ENCODE data around the gene JPT2.
A peak's percentile ranks its signal among the peaks of the same experiment; 100 is the strongest.

JPT2 gene

GRCh38 chr16:1688807-1689560, 10.9 kb downstream of the JPT2 start:
- H3K79me2 ChIP-seq (ENCODE audit: control insufficient read depth, insufficient read depth, low read length, poor library complexity): peaks cover 11% of the 10 kb centered on the region
- H3K27ac ChIP-seq (ENCODE audit: low read depth, low read length): peak overlapping the region; percentile 83
- no peaks in the 10 kb centered on the region for H3K27me3 ChIP-seq (ENCODE audit: insufficient read depth, low read length)
- peak overlapping the region; percentile 82 for H4K91ac ChIP-seq (ENCODE audit: low read depth, low read length)
- H3K4me3 ChIP-seq (ENCODE audit: low read depth, low read length): no peak overlapping the region
- H3K23ac ChIP-seq (ENCODE audit: low read length): no peak overlapping the region
- DNase-seq: peak; percentile 97 to 98
- no peaks in the 10 kb centered on the region for H3K9me3 ChIP-seq (ENCODE audit: insufficient read depth, low read depth, low read length)
- H3K18ac ChIP-seq (ENCODE audit: low read length): peak overlapping the region; percentile 87
- no CpG with 5 or more reads among the region's 10 CpGs for WGBS (ENCODE audit: extremely low coverage, insufficient coverage, insufficient read length)
- peak overlapping the region; percentile 77 for H4K12ac ChIP-seq (ENCODE audit: low read depth, low read length)
- peak overlapping the region; percentile 95 for H2BK12ac ChIP-seq (ENCODE audit: low read length)
- peaks cover 57 to 58% of the 10 kb centered on the region in 2 experiments for H3K36me3 ChIP-seq (ENCODE audit: control insufficient read depth in 1 of 2, insufficient read depth in 2 of 2, low read length in 2 of 2)
- peaks cover 22 to 27% of the 10 kb centered on the region in 2 experiments for H3K4me1 ChIP-seq (ENCODE audit: control insufficient read depth in 1 of 2, insufficient read depth in 2 of 2, low read length in 2 of 2)
- H4K8ac ChIP-seq (ENCODE audit: low read depth, low read length): peak overlapping the region; percentile 82
- peak overlapping the region; percentile 88 for H2BK120ac ChIP-seq (ENCODE audit: insufficient read depth, low read length, poor library complexity)
- peak overlapping the region; percentile 45 for H3K4me2 ChIP-seq (ENCODE audit: low read length)
- peak overlapping the region; percentile 95 for H3K14ac ChIP-seq (ENCODE audit: low read length)
- H3K4ac ChIP-seq (ENCODE audit: low read depth, low read length): peak overlapping the region; percentile 97
- H2BK5ac ChIP-seq (ENCODE audit: low read depth, low read length, poor library complexity): peak overlapping the region; percentile 83
- H3K9ac ChIP-seq (ENCODE audit: low read length): no peak overlapping the region
- H2AK5ac ChIP-seq (ENCODE audit: low read length): peak overlapping the region; percentile 97
- H3K79me1 ChIP-seq (ENCODE audit: low read length): peaks cover 10% of the 10 kb centered on the region
- H2AFZ ChIP-seq (ENCODE audit: insufficient read depth, low read length, poor library complexity): no peak overlapping the region

- no peak overlapping the region for H3K23ac ChIP-seq (ENCODE audit: low read length)
- H3K79me1 ChIP-seq (ENCODE audit: low read length): peaks cover 10% of the 10 kb centered on the region
- peak; percentile 70 to 82 for DNase-seq
- H4K91ac ChIP-seq (ENCODE audit: low read depth, low read length): peak overlapping the region; percentile 82
- peaks cover 11% of the 10 kb centered on the region for H3K79me2 ChIP-seq (ENCODE audit: control insufficient read depth, insufficient read depth, low read length, poor library complexity)
- peak overlapping the region; percentile 88 for H2BK120ac ChIP-seq (ENCODE audit: insufficient read depth, low read length, poor library complexity)
- peak overlapping the region; percentile 37 for H2AFZ ChIP-seq (ENCODE audit: insufficient read depth, low read length, poor library complexity)
- peak overlapping the region; percentile 97 for H3K4ac ChIP-seq (ENCODE audit: low read depth, low read length)
- H4K12ac ChIP-seq (ENCODE audit: low read depth, low read length): peak overlapping the region; percentile 77
- peaks cover 22 to 27% of the 10 kb centered on the region in 2 experiments for H3K4me1 ChIP-seq (ENCODE audit: control insufficient read depth in 1 of 2, insufficient read depth in 2 of 2, low read length in 2 of 2)
- H2AK5ac ChIP-seq (ENCODE audit: low read length): peak overlapping the region; percentile 97
- no peaks in the 10 kb centered on the region for H3K27me3 ChIP-seq (ENCODE audit: insufficient read depth, low read length)
- H2BK5ac ChIP-seq (ENCODE audit: low read depth, low read length, poor library complexity): peak overlapping the region; percentile 83
- no peak overlapping the region for H3K9ac ChIP-seq (ENCODE audit: low read length)
- H3K14ac ChIP-seq (ENCODE audit: low read length): peak overlapping the region; percentile 95
- peak overlapping the region; percentile 82 for H4K8ac ChIP-seq (ENCODE audit: low read depth, low read length)
- no peaks in the 10 kb centered on the region for H3K9me3 ChIP-seq (ENCODE audit: insufficient read depth, low read depth, low read length)
- H3K4me3 ChIP-seq (ENCODE audit: low read depth, low read length): no peak overlapping the region
- peak overlapping the region; percentile 95 for H2BK12ac ChIP-seq (ENCODE audit: low read length)
- peak overlapping the region; percentile 87 for H3K18ac ChIP-seq (ENCODE audit: low read length)
- peaks cover 52 to 62% of the 10 kb centered on the region in 2 experiments for H3K36me3 ChIP-seq (ENCODE audit: control insufficient read depth in 1 of 2, insufficient read depth in 2 of 2, low read length in 2 of 2)
- no CpG with 5 or more reads among the region's 13 CpGs for WGBS (ENCODE audit: extremely low coverage, insufficient coverage, insufficient read length)
- H3K4me2 ChIP-seq (ENCODE audit: low read length): no peak overlapping the region
- H3K27ac ChIP-seq (ENCODE audit: low read depth, low read length): peak overlapping the region; percentile 71
Measured at GRCh38 chr16:1689853-1690252, 11.8 kb downstream of the JPT2 start.

- H3K14ac ChIP-seq (ENCODE audit: low read length): no peak overlapping the region
- H3K9ac ChIP-seq (ENCODE audit: low read length): no peak overlapping the region
- no peak overlapping the region for H2AFZ ChIP-seq (ENCODE audit: insufficient read depth, low read length, poor library complexity)
- H4K8ac ChIP-seq (ENCODE audit: low read depth, low read length): no peak overlapping the region
- H3K27ac ChIP-seq (ENCODE audit: low read depth, low read length): no peak overlapping the region
- WGBS (ENCODE audit: extremely low coverage, insufficient coverage, insufficient read length): no CpG with 5 or more reads among the region's 1 CpG
- H3K27me3 ChIP-seq (ENCODE audit: insufficient read depth, low read length): no peaks in the 10 kb centered on the region
- no peak overlapping the region for H3K4me3 ChIP-seq (ENCODE audit: low read depth, low read length)
- no peaks in the 10 kb centered on the region for H3K9me3 ChIP-seq (ENCODE audit: insufficient read depth, low read depth, low read length)
- H3K79me1 ChIP-seq (ENCODE audit: low read length): peaks cover 10% of the 10 kb centered on the region
- H3K4me1 ChIP-seq (ENCODE audit: control insufficient read depth in 1 of 2, insufficient read depth in 2 of 2, low read length in 2 of 2): peaks cover 22 to 27% of the 10 kb centered on the region in 2 experiments
- H2AK5ac ChIP-seq (ENCODE audit: low read length): no peak overlapping the region
- H4K12ac ChIP-seq (ENCODE audit: low read depth, low read length): no peak overlapping the region
- H2BK12ac ChIP-seq (ENCODE audit: low read length): no peak overlapping the region
- DNase-seq: no peak
- no peak overlapping the region for H3K18ac ChIP-seq (ENCODE audit: low read length)
- no peak overlapping the region for H3K23ac ChIP-seq (ENCODE audit: low read length)
- peaks cover 11% of the 10 kb centered on the region for H3K79me2 ChIP-seq (ENCODE audit: control insufficient read depth, insufficient read depth, low read length, poor library complexity)
- H3K4me2 ChIP-seq (ENCODE audit: low read length): no peak overlapping the region
- H2BK120ac ChIP-seq (ENCODE audit: insufficient read depth, low read length, poor library complexity): no peak overlapping the region
- H2BK5ac ChIP-seq (ENCODE audit: low read depth, low read length, poor library complexity): no peak overlapping the region
- peaks cover 55 to 62% of the 10 kb centered on the region in 2 experiments for H3K36me3 ChIP-seq (ENCODE audit: control insufficient read depth in 1 of 2, insufficient read depth in 2 of 2, low read length in 2 of 2)
- H4K91ac ChIP-seq (ENCODE audit: low read depth, low read length): no peak overlapping the region
- peak overlapping the region; percentile 88 for H3K4ac ChIP-seq (ENCODE audit: low read depth, low read length)
Measured at GRCh38 chr16:1690810-1691209, 12.7 kb downstream of the JPT2 start.

- H2BK5ac ChIP-seq (ENCODE audit: low read depth, low read length, poor library complexity): no peak overlapping the region
Measured at GRCh38 chr16:1691276-1691675, 13.2 kb downstream of the JPT2 start.

More at GRCh38 chr16:1691276-1691675, 13.2 kb downstream of the JPT2 start:
- Histone ChIP-seq H3K27me3 (ENCODE audit: insufficient read depth, low read length) (no peaks in the 10 kb centered on the region), H3K79me1 (ENCODE audit: low read length) (peaks cover 10% of the 10 kb centered on the region), H4K12ac (ENCODE audit: low read depth, low read length) (no peak overlapping the region), H2AFZ (ENCODE audit: insufficient read depth, low read length, poor library complexity) (no peak overlapping the region), H3K36me3 (ENCODE audit: control insufficient read depth in 1 of 2, insufficient read depth in 2 of 2, low read length in 2 of 2) (peaks cover 56 to 64% of the 10 kb centered on the region in 2 experiments), H4K8ac (ENCODE audit: low read depth, low read length) (no peak overlapping the region), H3K79me2 (ENCODE audit: control insufficient read depth, insufficient read depth, low read length, poor library complexity) (peaks cover 11% of the 10 kb centered on the region), H2BK120ac (ENCODE audit: insufficient read depth, low read length, poor library complexity) (no peak overlapping the region), H3K9me3 (ENCODE audit: insufficient read depth, low read depth, low read length) (no peaks in the 10 kb centered on the region), H3K18ac (ENCODE audit: low read length) (no peak overlapping the region), H2AK5ac (ENCODE audit: low read length) (no peak overlapping the region), H3K4me2 (ENCODE audit: low read length) (no peak overlapping the region), H3K4me3 (ENCODE audit: low read depth, low read length) (no peak overlapping the region), H2BK12ac (ENCODE audit: low read length) (no peak overlapping the region), H3K27ac (ENCODE audit: low read depth, low read length) (no peak overlapping the region), H3K23ac (ENCODE audit: low read length) (no peak overlapping the region), H3K14ac (ENCODE audit: low read length) (no peak overlapping the region), H3K4ac (ENCODE audit: low read depth, low read length) (peak overlapping the region; percentile 88), H4K91ac (ENCODE audit: low read depth, low read length) (no peak overlapping the region), H3K4me1 (ENCODE audit: control insufficient read depth in 1 of 2, insufficient read depth in 2 of 2, low read length in 2 of 2) (peaks cover 22 to 27% of the 10 kb centered on the region in 2 experiments), H3K9ac (ENCODE audit: low read length) (no peak overlapping the region)
- DNase-seq: peak in 1 of 2 donors; percentile 65

Measured in trophoblast cell (in vitro differentiated cells and primary cell).